Tibial artery (tissue), 4 donors: ENCODE results near the gene POLE4.

Source experiments
- DNase-seq, 2 donors: peaks; one replicate each; pipeline ENCODE4 v3.0.0-alpha.2; 2019
- H3K27ac ChIP-seq, 2 donors: fragments of 200-600 bp; sonication (generic) in 1 of 2; 1 replicate in 1 of 2; 2 replicates in 1 of 2; pipeline ENCODE4 v1.5.1; 2018 to 2019; ENCODE audit warnings: mild to moderate bottlenecking in 1 of 2
- H3K27me3 ChIP-seq, 2 donors: fragments of 200-600 bp; sonication (generic) in 1 of 2; one replicate each; pipeline versions ENCODE4 v1.5.1 to v1.6.0; 2016 to 2019
- H3K36me3 ChIP-seq, 3 donors: fragments of 200-600 bp; sonication (generic) in 2 of 3; one replicate each; pipeline ENCODE4 v1.5.1; 2016 to 2019; ENCODE audit warnings: mild to moderate bottlenecking in 2 of 3
- H3K4me1 ChIP-seq, 4 donors: fragments of 200-600 bp; sonication (generic) in 2 of 4; 1 replicate in 3 of 4; 2 replicates in 1 of 4; pipeline ENCODE4 v1.5.1; 2016 to 2019
- H3K4me3 ChIP-seq, 2 donors: fragments of 200-600 bp; sonication (generic) in 1 of 2; 1 replicate in 1 of 2; 2 replicates in 1 of 2; pipeline ENCODE4 v1.5.1; 2018 to 2019; ENCODE audit warnings: mild to moderate bottlenecking in 2 of 2
- H3K9me3 ChIP-seq, 3 donors: fragments of 200-600 bp; sonication (generic) in 1 of 3; one replicate each; pipeline ENCODE4 v1.5.1; 2016 to 2019
- CTCF ChIP-seq, 2 experiments: fragments of 200-600 bp in 1 of 2; fragments of 450-650 bp in 1 of 2; IDR thresholded peaks; one replicate each; pipeline ENCODE4 v1.5.1; 2017 to 2019; ENCODE audit warnings: antibody characterized with exemption in 2 of 2, mild to moderate bottlenecking in 1 of 2, moderate library complexity in 1 of 2
- intact Hi-C: fragments of 100-400 bp; cut with DNase I; formaldehyde crosslinking; loops from one replicate; pipeline ENCODE4 v1.15.0; 2023; ENCODE audit warnings: low total_unique reads

Gene POLE4

GRCh38 chr2:74924463-74925265 is 33.8 kb upstream of the POLE4 start:
- Histone ChIP-seq H3K4me1 (peaks cover 0 to 4% (median 2%) of the 10 kb centered on the region in 4 donors), H3K27me3 (peaks cover 0 to 3% of the 10 kb centered on the region in 2 donors), H3K36me3 (no peaks in the 10 kb centered on the region), H3K27ac (no peak overlapping the region), H3K4me3 (no peak overlapping the region), H3K9me3 (peaks cover 0 to 3% (median 0%) of the 10 kb centered on the region in 3 donors)
- no peak for DNase-seq
- intact Hi-C loops = no loop called here
- no peak for TF ChIP-seq CTCF (IDR thresholded peaks at IDR 0.05)

GRCh38 chr2:74925361-74925786 is 33.1 kb upstream of the POLE4 start:
- Histone ChIP-seq H3K36me3 (peaks cover 0 to 3% (median 0%) of the 10 kb centered on the region in 3 donors), H3K4me1 (no peaks in the 10 kb centered on the region), H3K4me3 (no peak overlapping the region), H3K27me3 (no peaks in the 10 kb centered on the region), H3K9me3 (peaks cover 0 to 3% (median 0%) of the 10 kb centered on the region in 3 donors), H3K27ac (no peak overlapping the region)
- DNase-seq = no peak
- no peak for TF ChIP-seq CTCF (IDR thresholded peaks at IDR 0.05)
- intact Hi-C loops = no loop called here

- Histone ChIP-seq H3K27ac (no peak overlapping the region), H3K9me3 (peaks cover 0 to 7% (median 0%) of the 10 kb centered on the region in 3 donors), H3K4me3 (no peak overlapping the region), H3K4me1 (no peaks in the 10 kb centered on the region), H3K27me3 (no peaks in the 10 kb centered on the region), H3K36me3 (peaks cover 0 to 3% (median 0%) of the 10 kb centered on the region in 3 donors)
- no peak for TF ChIP-seq CTCF (IDR thresholded peaks at IDR 0.05)
- intact Hi-C loops = no loop called here
- DNase-seq = no peak
These were observed 30.8 kb upstream of the POLE4 start for GRCh38 chr2:74927621-74928020.

GRCh38 chr2:74930811-74931486 is 27.5 kb upstream of the POLE4 start:
- Histone ChIP-seq H3K27me3 (no peaks in the 10 kb centered on the region), H3K27ac (no peak overlapping the region), H3K9me3 (peaks cover 0 to 14% (median 0%) of the 10 kb centered on the region in 3 donors), H3K4me1 (no peaks in the 10 kb centered on the region), H3K36me3 (peaks cover 0 to 9% (median 0%) of the 10 kb centered on the region in 3 donors), H3K4me3 (no peak overlapping the region)
- intact Hi-C loops = no loop called here
- TF ChIP-seq CTCF (IDR thresholded peaks at IDR 0.05) = no peak
- no peak for DNase-seq

GRCh38 chr2:74931940-74932339 is 26.5 kb upstream of the POLE4 start:
- Histone ChIP-seq H3K4me1 (no peaks in the 10 kb centered on the region), H3K4me3 (no peak overlapping the region), H3K27me3 (no peaks in the 10 kb centered on the region), H3K27ac (no peak overlapping the region), H3K36me3 (peaks cover 0 to 9% (median 0%) of the 10 kb centered on the region in 3 donors), H3K9me3 (peaks cover 0 to 14% (median 0%) of the 10 kb centered on the region in 3 donors)
- intact Hi-C loops = no loop called here
- DNase-seq = no peak
- TF ChIP-seq CTCF (IDR thresholded peaks at IDR 0.05) = no peak
